ENCODE measurements around the gene ACVR2B. TPM values are rescaled to one million over a fixed set of nuclear protein-coding genes. Genes with fewer than 3 reads are reported as not detected.

The ACVR2B gene
- 1.7 to 3.1 TPM (median 2.7 TPM) in 5 replicates for total RNA-seq (2022; extraction: Qiagen RNA extraction)

GRCh38 chr3:38453075-38453912, at the start of gene ACVR2B:
TSS of gene ACVR2B (plus strand) at chr3:38453890. CDS start at chr3:38454323, 433 bp downstream.

GRCh38 chr3:38496131-38496910, 42.6 kb downstream of the ACVR2B start, which contains the start of gene EXOG:
TSS of gene EXOG (plus strand) at chr3:38496340. CDS start at chr3:38496368, 28 bp downstream.

Other genes with a start within 250 kb of the ACVR2B start
- not detected in 5 replicates for gene SLC22A13, start 188.1 kb upstream of the ACVR2B start, total RNA-seq (2022; extraction: Qiagen RNA extraction)
- gene SLC22A14, start 171.6 kb upstream of the ACVR2B start, total RNA-seq (2022; extraction: Qiagen RNA extraction): 0.06 to 0.07 TPM (median 0.07 TPM) in 3 of 5 replicates, not detected in the others
- gene XYLB, start 107.1 kb upstream of the ACVR2B start, total RNA-seq (2022; extraction: Qiagen RNA extraction): 2.5 to 4.3 TPM (median 4.0 TPM) in 5 replicates
- gene EXOG, start 42.5 kb downstream of the ACVR2B start, total RNA-seq (2022; extraction: Qiagen RNA extraction): 8.5 to 13.0 TPM (median 10.5 TPM) in 5 replicates
- 0.38 to 1.9 TPM (median 0.57 TPM) in 5 replicates for gene SCN5A, start 195.8 kb downstream of the ACVR2B start, total RNA-seq (2022; extraction: Qiagen RNA extraction)